ENCODE measurements around the gene NEDD4L. TPM values are rescaled to one million over a fixed set of nuclear protein-coding genes. Genes with fewer than 3 reads are reported as not detected.

Gene NEDD4L
- total and polyA plus RNA-seq, 7 donors = 14.8 to 28.0 (median 19.6) TPM

DNA sequence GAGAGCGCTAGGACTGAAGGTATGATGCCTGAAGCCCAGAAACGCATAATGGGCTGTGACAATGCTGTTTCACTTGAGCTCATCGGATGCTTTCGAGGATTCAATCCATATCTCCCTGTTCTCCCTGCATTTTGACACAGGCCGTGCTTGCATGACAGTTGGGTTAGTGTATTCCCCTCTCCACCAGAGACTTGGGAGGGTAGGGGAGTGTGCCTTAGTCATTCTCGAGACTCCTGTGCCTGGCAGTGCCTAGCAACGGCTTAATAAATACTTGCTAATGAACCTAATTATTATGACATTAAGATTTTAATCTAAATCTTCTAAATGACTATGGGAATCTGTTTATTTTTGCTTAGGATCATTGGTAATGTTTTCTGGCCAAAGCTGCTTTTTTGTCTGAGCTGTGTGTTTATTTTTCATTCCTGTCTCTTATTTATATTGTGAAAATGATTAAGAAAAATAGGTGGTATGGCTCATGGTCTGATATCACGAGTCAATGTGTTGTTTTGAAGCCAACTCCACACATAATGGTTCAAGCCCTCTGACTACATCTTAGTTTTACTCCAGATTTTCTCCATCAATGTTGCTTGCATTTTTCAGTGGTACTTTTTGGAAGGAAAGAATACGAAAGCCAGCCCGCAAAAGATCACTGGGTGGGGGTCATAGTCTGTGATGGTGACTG lies 61.3 kb downstream of the NEDD4L start:
- H3K9me3 ChIP-seq = no peaks in the 10 kb centered on the region
- no peak overlapping the region for H3K27ac ChIP-seq
- 87 to 91% (median 88%) methylated on average over 10 of the region's 10 CpGs for whole genome bisulfite sequencing, 3 donors
- H3K4me1 ChIP-seq = no peaks in the 10 kb centered on the region
- no peaks in the 10 kb centered on the region for H3K27me3 ChIP-seq (ENCODE audit: insufficient read depth in 3 of 3, low read length in 2 of 3)
- no peak overlapping the region for H3K4me3 ChIP-seq
- intact Hi-C loops (cut with DNase I) = no loop called here
- ATAC-seq (no peak), DNase-seq (no peak)
- TF ChIP-seq, protein P1, sequence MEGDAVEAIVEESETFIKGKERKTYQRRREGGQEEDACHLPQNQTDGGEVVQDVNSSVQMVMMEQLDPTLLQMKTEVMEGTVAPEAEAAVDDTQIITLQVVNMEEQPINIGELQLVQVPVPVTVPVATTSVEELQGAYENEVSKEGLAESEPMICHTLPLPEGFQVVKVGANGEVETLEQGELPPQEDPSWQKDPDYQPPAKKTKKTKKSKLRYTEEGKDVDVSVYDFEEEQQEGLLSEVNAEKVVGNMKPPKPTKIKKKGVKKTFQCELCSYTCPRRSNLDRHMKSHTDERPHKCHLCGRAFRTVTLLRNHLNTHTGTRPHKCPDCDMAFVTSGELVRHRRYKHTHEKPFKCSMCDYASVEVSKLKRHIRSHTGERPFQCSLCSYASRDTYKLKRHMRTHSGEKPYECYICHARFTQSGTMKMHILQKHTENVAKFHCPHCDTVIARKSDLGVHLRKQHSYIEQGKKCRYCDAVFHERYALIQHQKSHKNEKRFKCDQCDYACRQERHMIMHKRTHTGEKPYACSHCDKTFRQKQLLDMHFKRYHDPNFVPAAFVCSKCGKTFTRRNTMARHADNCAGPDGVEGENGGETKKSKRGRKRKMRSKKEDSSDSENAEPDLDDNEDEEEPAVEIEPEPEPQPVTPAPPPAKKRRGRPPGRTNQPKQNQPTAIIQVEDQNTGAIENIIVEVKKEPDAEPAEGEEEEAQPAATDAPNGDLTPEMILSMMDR (IDR thresholded peaks at IDR 0.05) = no peak
- H3K36me3 ChIP-seq (ENCODE audit: insufficient read depth in 1 of 2, low read depth in 1 of 2) = no peaks in the 10 kb centered on the region

DNA sequence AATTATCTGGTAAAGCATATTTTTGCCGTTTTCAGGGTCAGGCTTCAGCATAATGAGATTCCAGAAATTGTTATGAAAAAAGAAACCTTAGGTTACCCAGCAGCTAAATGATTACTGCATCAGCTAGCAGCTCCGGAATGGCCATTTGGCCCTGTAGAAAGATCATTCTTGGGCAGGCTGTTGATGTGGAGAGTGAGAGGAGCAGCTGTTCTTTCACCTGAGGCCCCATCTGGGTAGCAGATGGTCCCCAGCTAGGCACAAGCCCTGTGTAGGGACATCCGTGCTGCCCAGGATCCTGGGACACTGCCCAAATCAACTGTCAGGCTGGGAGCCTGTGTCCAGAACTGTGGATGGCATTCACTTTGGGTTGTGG lies 61.8 kb downstream of the NEDD4L start:
- TF ChIP-seq, protein P1 (IDR thresholded peaks at IDR 0.05) = no peak
- DNase-seq (no peak), ATAC-seq (no peak)
- Histone ChIP-seq H3K36me3 (ENCODE audit: insufficient read depth in 1 of 2, low read depth in 1 of 2) (no peaks in the 10 kb centered on the region), H3K9me3 (no peaks in the 10 kb centered on the region), H3K27ac (no peak overlapping the region), H3K4me3 (no peak overlapping the region), H3K27me3 (ENCODE audit: insufficient read depth in 3 of 3, low read length in 2 of 3) (no peaks in the 10 kb centered on the region), H3K4me1 (no peaks in the 10 kb centered on the region)
- 23 to 29% (median 28%) methylated on average over 3 of the region's 3 CpGs for WGBS, 3 donors
- intact Hi-C loops (cut with DNase I) = no loop called here

DNA sequence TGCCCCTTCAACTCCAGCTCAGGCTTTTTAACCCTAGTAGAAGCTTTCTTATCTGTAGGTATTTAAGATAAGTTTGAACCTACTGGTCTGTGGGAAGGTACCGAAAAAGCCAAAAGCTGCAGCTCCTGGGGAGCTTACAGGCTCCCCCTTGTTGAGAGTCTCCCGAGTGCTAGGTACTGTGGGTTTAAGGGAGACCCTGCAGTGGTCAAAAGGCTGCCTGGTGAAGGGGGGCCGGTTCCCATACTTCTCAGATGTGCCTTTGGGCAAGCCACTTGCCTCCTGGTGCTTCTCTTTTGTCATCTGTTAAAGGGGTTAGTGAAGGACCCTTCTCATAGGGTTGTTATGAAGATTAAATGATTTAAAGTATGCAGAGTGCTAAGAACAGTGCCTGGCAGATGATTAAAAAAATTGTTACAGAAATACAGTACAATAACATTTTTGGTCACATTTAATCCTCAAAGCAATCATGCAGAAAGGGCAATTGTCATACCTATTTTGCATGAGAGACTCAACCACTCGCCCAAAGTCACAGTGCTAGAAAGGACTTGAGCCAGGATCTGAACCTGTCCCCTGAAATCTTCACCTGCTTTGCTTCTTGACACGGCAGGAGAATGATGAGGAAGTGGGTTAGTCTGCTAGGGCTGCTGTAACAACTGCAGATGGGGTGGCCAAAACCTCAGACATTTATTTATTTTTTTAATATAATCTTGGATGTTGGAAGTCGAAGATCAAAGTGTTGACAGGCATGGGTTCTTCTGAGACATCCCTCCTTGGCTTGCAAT lies 62.5 kb downstream of the NEDD4L start:
- H3K4me3 ChIP-seq = no peak overlapping the region
- TF ChIP-seq, protein P1 (IDR thresholded peaks at IDR 0.05) = no peak
- no peaks in the 10 kb centered on the region for H3K36me3 ChIP-seq (ENCODE audit: insufficient read depth in 1 of 2, low read depth in 1 of 2)
- no peak for DNase-seq
- H3K4me1 ChIP-seq = no peaks in the 10 kb centered on the region
- WGBS, 3 donors = 77 to 87% (median 80%) methylated on average over 6 of the region's 6 CpGs
- no peak for ATAC-seq
- H3K9me3 ChIP-seq = no peaks in the 10 kb centered on the region
- intact Hi-C loops (cut with DNase I) = no loop called here
- H3K27me3 ChIP-seq (ENCODE audit: insufficient read depth in 3 of 3, low read length in 2 of 3) = no peaks in the 10 kb centered on the region
- H3K27ac ChIP-seq = no peak overlapping the region

DNA sequence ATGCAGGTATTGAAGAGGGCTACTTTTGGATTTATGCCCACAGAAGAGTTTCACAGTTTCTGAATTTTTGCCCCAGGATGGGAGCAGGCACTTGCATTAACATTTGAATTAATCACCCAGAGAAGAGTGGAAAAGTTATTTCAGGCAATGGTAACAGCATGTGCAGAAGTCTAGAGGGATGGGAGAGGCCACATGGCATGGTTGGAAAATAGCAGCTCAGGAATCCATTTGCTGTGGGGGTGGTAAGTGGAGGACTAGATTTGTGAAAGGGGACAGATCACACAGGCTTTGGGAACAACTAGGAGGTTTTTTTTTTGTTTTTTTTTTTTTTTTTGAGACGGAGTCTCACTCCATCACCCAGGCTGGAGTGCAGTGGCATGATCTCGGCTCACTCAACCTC lies 65.2 kb downstream of the NEDD4L start:
- TF ChIP-seq, protein P1 (IDR thresholded peaks at IDR 0.05) = no peak
- intact Hi-C loops (cut with DNase I) = no loop called here
- WGBS, 3 donors = 83 to 100% (median 97%) methylated on average over 2 of the region's 2 CpGs
- Histone ChIP-seq H3K27ac (no peak overlapping the region), H3K4me3 (no peak overlapping the region), H3K36me3 (ENCODE audit: insufficient read depth in 1 of 2, low read depth in 1 of 2) (no peaks in the 10 kb centered on the region), H3K27me3 (ENCODE audit: insufficient read depth in 3 of 3, low read length in 2 of 3) (no peaks in the 10 kb centered on the region), H3K9me3 (no peaks in the 10 kb centered on the region), H3K4me1 (no peaks in the 10 kb centered on the region)
- ATAC-seq = no peak
- DNase-seq = no peak

Measured in psoas muscle (tissue), 8 donors.